Measurements from ENCODE around the gene CDH18.

The CDH18 gene

DNA sequence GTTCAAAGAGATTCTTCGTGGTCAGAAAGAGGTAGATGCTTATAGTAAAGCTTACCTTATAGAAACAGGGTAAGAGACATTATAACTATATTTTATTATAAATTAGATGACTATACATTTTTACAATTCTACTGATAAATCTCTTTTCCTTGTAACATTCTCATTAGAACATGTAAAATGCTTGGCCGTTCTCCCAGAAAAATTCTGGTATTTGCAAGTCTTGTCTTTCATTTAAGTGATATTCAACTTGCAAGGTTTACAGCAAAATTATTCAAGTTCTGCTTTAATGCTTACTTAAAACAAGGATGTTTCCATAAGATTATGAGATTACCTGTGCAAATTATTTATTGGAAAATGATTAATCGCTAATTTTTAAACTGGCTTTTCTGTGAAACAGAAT is 41.3 kb upstream of the CDH18 start:
- TF ChIP-seq, protein P1, sequence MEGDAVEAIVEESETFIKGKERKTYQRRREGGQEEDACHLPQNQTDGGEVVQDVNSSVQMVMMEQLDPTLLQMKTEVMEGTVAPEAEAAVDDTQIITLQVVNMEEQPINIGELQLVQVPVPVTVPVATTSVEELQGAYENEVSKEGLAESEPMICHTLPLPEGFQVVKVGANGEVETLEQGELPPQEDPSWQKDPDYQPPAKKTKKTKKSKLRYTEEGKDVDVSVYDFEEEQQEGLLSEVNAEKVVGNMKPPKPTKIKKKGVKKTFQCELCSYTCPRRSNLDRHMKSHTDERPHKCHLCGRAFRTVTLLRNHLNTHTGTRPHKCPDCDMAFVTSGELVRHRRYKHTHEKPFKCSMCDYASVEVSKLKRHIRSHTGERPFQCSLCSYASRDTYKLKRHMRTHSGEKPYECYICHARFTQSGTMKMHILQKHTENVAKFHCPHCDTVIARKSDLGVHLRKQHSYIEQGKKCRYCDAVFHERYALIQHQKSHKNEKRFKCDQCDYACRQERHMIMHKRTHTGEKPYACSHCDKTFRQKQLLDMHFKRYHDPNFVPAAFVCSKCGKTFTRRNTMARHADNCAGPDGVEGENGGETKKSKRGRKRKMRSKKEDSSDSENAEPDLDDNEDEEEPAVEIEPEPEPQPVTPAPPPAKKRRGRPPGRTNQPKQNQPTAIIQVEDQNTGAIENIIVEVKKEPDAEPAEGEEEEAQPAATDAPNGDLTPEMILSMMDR (IDR thresholded peaks at IDR 0.05; ENCODE audit: unreplicated experiment in 3 of 3) = no peak
- peaks cover 5% of the 10 kb centered on the region for H3K9me3 Mint-ChIP-seq
- no peak overlapping the region for H3K4me3 Mint-ChIP-seq
- H3K36me3 Mint-ChIP-seq (ENCODE audit: low read depth) = no peaks in the 10 kb centered on the region
- no peaks in the 10 kb centered on the region for H3K27me3 Mint-ChIP-seq (ENCODE audit: low read depth)
- peaks cover 25% of the 10 kb centered on the region for H3K4me1 Mint-ChIP-seq
- peak overlapping the region; percentile 2 to 21 (median 15) for H3K27ac Mint-ChIP-seq

DNA sequence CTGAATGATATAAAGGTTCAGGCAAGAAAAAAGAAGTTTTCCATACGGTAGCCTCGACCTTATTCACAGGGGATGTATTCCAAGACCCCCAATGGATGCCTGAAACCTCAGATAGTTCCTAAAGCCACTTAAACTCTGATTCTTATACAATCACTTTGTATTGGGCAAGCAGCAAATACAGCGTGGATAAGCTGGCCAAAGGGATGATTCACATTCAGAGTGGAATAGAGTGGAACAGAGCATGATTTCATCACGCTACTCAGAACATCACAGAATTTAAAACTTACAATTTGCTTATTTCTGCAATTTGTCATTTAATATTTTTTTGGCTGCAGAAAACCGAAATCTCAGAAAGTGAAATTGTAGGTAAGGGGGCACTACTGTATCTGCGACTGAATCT is 40.5 kb upstream of the CDH18 start:
- Mint-ChIP-seq H3K9me3 (no peaks in the 10 kb centered on the region), H3K4me3 (no peak overlapping the region)

DNA sequence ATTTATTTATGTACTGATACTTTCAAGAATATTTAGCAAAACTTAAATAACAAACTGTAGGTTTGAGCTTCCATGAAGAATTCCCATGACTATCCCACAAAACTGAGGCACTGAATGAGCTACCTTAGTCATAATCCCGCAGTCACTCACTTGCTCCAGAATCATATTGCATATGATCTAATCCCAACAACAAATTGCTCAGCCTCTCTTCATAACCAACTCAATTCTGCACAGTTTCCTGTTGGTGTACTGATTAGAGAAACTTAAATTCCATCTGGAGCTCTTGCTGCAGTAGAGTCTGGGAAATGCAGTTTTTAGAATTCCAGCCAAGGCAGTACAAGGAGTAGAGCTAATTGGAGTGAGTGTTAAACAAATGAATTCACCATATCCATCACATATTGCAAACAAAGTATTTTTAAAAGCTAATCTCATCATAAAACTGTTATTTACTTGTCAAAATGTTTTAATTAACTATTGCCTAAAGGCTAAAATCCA is 35.7 kb upstream of the CDH18 start:
- H3K9me3 Mint-ChIP-seq = peaks cover 22% of the 10 kb centered on the region
- H3K36me3 Mint-ChIP-seq (ENCODE audit: low read depth) = no peaks in the 10 kb centered on the region
- H3K4me3 Mint-ChIP-seq = no peak overlapping the region
- TF ChIP-seq, protein P1 (IDR thresholded peaks at IDR 0.05; ENCODE audit: unreplicated experiment in 3 of 3) = no peak
- peaks cover 6% of the 10 kb centered on the region for H3K4me1 Mint-ChIP-seq
- no peak overlapping the region for H3K27ac Mint-ChIP-seq
- no peaks in the 10 kb centered on the region for H3K27me3 Mint-ChIP-seq (ENCODE audit: low read depth)

More for the DNA sequence above, 40.5 kb upstream of the CDH18 start:
- Mint-ChIP-seq H3K4me1 (peaks cover 24% of the 10 kb centered on the region), H3K36me3 (ENCODE audit: low read depth) (no peaks in the 10 kb centered on the region), H3K27ac (peak overlapping the region in 1 of 3 experiments; percentile 21), H3K27me3 (ENCODE audit: low read depth) (no peaks in the 10 kb centered on the region)
- TF ChIP-seq, protein P1 (IDR thresholded peaks at IDR 0.05; ENCODE audit: unreplicated experiment in 3 of 3) = no peak

DNA sequence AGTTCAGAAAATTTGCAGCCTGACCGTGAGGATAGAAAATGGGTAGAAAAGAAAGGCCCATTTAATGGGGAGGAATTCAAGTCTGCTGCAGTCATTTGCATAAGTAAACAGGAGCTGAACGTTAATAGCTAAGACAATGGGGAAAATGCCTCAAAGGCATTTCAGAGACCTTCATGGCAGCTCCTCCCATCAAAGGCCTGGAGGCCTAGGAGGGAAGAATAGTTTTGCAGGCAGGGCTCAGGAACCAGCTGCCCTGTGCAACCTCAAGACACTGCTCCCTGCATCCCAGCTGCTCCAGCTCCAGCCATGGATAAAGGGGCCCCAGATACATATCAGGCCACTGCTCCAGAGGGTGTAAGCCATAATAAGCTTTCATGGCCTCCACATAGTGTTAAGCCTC is 32.2 kb upstream of the CDH18 start:
- Mint-ChIP-seq H3K9me3 (peaks cover 22% of the 10 kb centered on the region), H3K27me3 (ENCODE audit: low read depth) (no peaks in the 10 kb centered on the region), H3K4me3 (no peak overlapping the region), H3K36me3 (ENCODE audit: low read depth) (no peaks in the 10 kb centered on the region), H3K27ac (no peak overlapping the region), H3K4me1 (no peaks in the 10 kb centered on the region)
- TF ChIP-seq, protein P1 (IDR thresholded peaks at IDR 0.05; ENCODE audit: unreplicated experiment in 3 of 3) = no peak

DNA sequence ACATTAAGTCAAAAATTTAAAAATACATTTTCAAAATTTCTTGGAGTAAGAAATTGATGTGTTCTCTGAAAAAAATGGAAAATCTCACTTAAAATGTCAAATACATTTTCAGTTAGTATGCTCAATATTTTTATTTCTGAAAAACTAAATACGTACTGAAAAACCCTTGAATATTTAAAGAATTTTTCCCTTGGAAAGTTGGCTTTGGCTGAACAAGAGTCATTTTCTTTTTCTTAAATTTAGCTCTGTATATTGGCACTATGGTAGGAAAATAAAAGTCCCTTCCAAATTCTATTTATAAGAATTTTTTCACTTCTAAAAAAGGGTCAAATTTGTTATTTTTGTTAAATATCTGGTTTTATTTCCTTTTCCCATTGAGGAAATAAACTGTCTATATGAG is 29.0 kb upstream of the CDH18 start:
- Mint-ChIP-seq H3K36me3 (ENCODE audit: low read depth) (no peaks in the 10 kb centered on the region), H3K9me3 (peaks cover 22% of the 10 kb centered on the region), H3K27me3 (ENCODE audit: low read depth) (no peaks in the 10 kb centered on the region), H3K4me1 (no peaks in the 10 kb centered on the region), H3K27ac (no peak overlapping the region), H3K4me3 (no peak overlapping the region)
- TF ChIP-seq, protein P1 (IDR thresholded peaks at IDR 0.05; ENCODE audit: unreplicated experiment in 3 of 3) = no peak

DNA sequence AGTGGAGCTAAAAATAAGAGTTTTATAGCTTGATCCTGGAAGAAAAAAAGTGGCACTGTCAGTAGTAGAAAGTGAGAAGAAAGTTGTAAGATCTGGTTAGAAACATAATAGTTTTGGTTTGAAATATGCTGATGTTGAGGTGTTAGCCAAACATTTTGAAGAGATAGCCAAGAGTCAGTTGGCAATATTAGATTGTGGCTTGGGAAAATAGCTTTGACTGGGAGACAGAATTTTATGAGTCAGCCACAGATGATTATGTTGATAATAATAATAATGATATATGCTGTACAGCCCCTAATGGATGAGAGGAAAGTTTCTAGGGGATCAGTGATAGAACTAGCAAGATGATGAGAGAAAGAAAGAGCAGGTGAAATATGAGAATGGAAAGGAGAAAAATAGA is 12.4 kb upstream of the CDH18 start:
- TF ChIP-seq, protein P1 (IDR thresholded peaks at IDR 0.05; ENCODE audit: unreplicated experiment in 3 of 3) = no peak
- Mint-ChIP-seq H3K9me3 (no peaks in the 10 kb centered on the region), H3K27ac (no peak overlapping the region), H3K36me3 (ENCODE audit: low read depth) (no peaks in the 10 kb centered on the region), H3K27me3 (ENCODE audit: low read depth) (no peaks in the 10 kb centered on the region), H3K4me1 (no peaks in the 10 kb centered on the region), H3K4me3 (no peak overlapping the region)

All from nephron (organoid).